IMR-90 (cell line): ENCODE measurements around the gene CLDN4. TPM values are rescaled to one million over a fixed set of nuclear protein-coding genes. Genes with fewer than 3 reads are reported as not detected.

Experiments used
- ATAC-seq: fragments of 200-7000 bp; cut with Tn5 transposase; 2 replicates; pipeline ENCODE4 v1.9.1; 2020; ENCODE audit warnings: low read depth, mild to moderate bottlenecking, moderate library complexity
- BruUV-seq: library from RNA; stranded (reverse); fragments of 400-500 nt; replicated peaks from 2 replicates; lab custom pipeline; 2021; lab: Mats Ljungman, UMichigan
- CTCF ChIA-PET: fragments of 300-600 bp; formaldehyde crosslinking; extraction: SDS; loops from one replicate; lab custom pipeline; 2021; ENCODE audit warnings: antibody characterized with exemption; lab: Yijun Ruan, JAX
- POLR2A ChIA-PET: fragments of 300-600 bp; sonication (Branson Sonifier 250); formaldehyde crosslinking; loops from one replicate; lab custom pipeline; 2022; ENCODE audit warnings: antibody characterized with exemption; ENCODE audit not compliant: unreplicated experiment; lab: Charles Lee
- DNase-seq: peaks from one replicate; pipeline ENCODE4 v3.0.0; 2013
- H2AFZ ChIP-seq: replicated peaks from 2 replicates; pipeline ENCODE3; 2013; ENCODE audit warnings: low read length, mild to moderate bottlenecking; ENCODE audit not compliant: poor library complexity
- H2AK5ac ChIP-seq: 2 replicates; pipeline ENCODE4 v1.6.1; 2013; ENCODE audit warnings: low read depth, low read length, inconsistent platforms
- H2AK9ac ChIP-seq: replicated peaks from 2 replicates; pipeline ENCODE3; 2013; ENCODE audit warnings: mild to moderate bottlenecking, low read depth, low read length, moderate library complexity; ENCODE audit not compliant: poor library complexity
- H2BK120ac ChIP-seq: 2 replicates; pipeline ENCODE4 v1.6.1; 2013; ENCODE audit warnings: low read depth, low read length, inconsistent platforms
- H2BK15ac ChIP-seq: 3 replicates; pipeline ENCODE4 v1.6.1; 2013; ENCODE audit warnings: low read depth, low read length, inconsistent platforms
- H2BK20ac ChIP-seq: 2 replicates; pipeline ENCODE4 v1.6.1; 2013; ENCODE audit warnings: low read depth, mild to moderate bottlenecking, inconsistent platforms, low read length, moderate library complexity
- H2BK5ac ChIP-seq: 2 replicates; pipeline ENCODE4 v1.6.1; 2013; ENCODE audit warnings: mild to moderate bottlenecking, low read depth, low read length, inconsistent platforms; ENCODE audit not compliant: poor library complexity, severe bottlenecking
- H3K14ac ChIP-seq: replicated peaks from 2 replicates; pipeline ENCODE4 v1.6.1; 2013; ENCODE audit warnings: low read depth, low read length, inconsistent platforms
- H3K18ac ChIP-seq: 2 replicates; pipeline ENCODE4 v1.6.1; 2013; ENCODE audit warnings: low read depth, low read length, control low read depth
- H3K23ac ChIP-seq: 2 replicates; pipeline ENCODE4 v1.6.1; 2013; ENCODE audit warnings: low read depth, low read length, inconsistent platforms
- H3K27ac ChIP-seq: 2 replicates; pipeline ENCODE4 v1.5.1; 2013; ENCODE audit warnings: mild to moderate bottlenecking, control low read depth, low read length; ENCODE audit not compliant: insufficient read depth
- H3K27me3 ChIP-seq: 2 replicates; pipeline ENCODE4 v1.6.1; 2013; ENCODE audit warnings: low read length; ENCODE audit not compliant: control insufficient read depth, insufficient read depth
- H3K36me3 ChIP-seq: 2 replicates; pipeline ENCODE4 v1.6.1; 2013; ENCODE audit warnings: low read length, mixed read lengths; ENCODE audit not compliant: control insufficient read depth, insufficient read depth
- H3K4ac ChIP-seq: 2 replicates; pipeline ENCODE4 v1.6.1; 2013; ENCODE audit warnings: low read depth, low read length, inconsistent platforms
- H3K4me1 ChIP-seq: 2 replicates; pipeline ENCODE4 v1.6.1; 2013; ENCODE audit warnings: low read length, mixed read lengths; ENCODE audit not compliant: control insufficient read depth, insufficient read depth
- H3K4me2 ChIP-seq: 2 replicates; pipeline ENCODE4 v1.6.1; 2013; ENCODE audit warnings: low read depth, mild to moderate bottlenecking, control low read depth, low read length, moderate library complexity
- H3K4me3 ChIP-seq: 2 replicates; pipeline ENCODE4 v1.5.1; 2013; ENCODE audit warnings: low read depth, mild to moderate bottlenecking, control low read depth, low read length, moderate library complexity; ENCODE audit not compliant: insufficient read depth
- H3K56ac ChIP-seq: 2 replicates; pipeline ENCODE4 v1.6.1; 2013; ENCODE audit warnings: low read length, inconsistent platforms; ENCODE audit not compliant: insufficient read depth; ENCODE audit errors: extremely low read depth
- H3K79me1 ChIP-seq, 2 experiments: 2 replicates each; pipeline ENCODE4 v1.6.1; 2013; ENCODE audit warnings: low read length in 2 of 2, inconsistent platforms in 1 of 2, low read depth in 1 of 2
- H3K9ac ChIP-seq: 2 replicates; pipeline ENCODE4 v1.6.1; 2013; ENCODE audit warnings: low read depth, low read length, control low read depth
- H3K9me1 ChIP-seq: 2 replicates; pipeline ENCODE4 v1.6.1; 2013; ENCODE audit warnings: low read length, inconsistent platforms; ENCODE audit not compliant: insufficient read depth
- H3K9me3 ChIP-seq: 2 replicates; pipeline ENCODE4 v1.6.1; 2013; ENCODE audit warnings: low read length; ENCODE audit not compliant: control insufficient read depth, insufficient read depth
- H4K20me1 ChIP-seq: 2 replicates; pipeline ENCODE4 v1.6.1; 2013; ENCODE audit warnings: low read length, inconsistent platforms; ENCODE audit not compliant: insufficient read depth
- H4K5ac ChIP-seq: 2 replicates; pipeline ENCODE4 v1.6.1; 2013; ENCODE audit warnings: mild to moderate bottlenecking, low read depth, low read length, control low read depth
- H4K8ac ChIP-seq, 2 experiments: 2 replicates each; pipeline ENCODE4 v1.6.1; 2013; ENCODE audit warnings: low read depth in 2 of 2, low read length in 2 of 2, control low read depth in 1 of 2, inconsistent platforms in 1 of 2
- H4K91ac ChIP-seq: 2 replicates; pipeline ENCODE4 v1.6.1; 2013; ENCODE audit warnings: low read depth, low read length, inconsistent platforms; ENCODE audit not compliant: insufficient read depth
- CEBPB ChIP-seq: IDR thresholded peaks from 2 replicates; pipeline ENCODE4 v1.6.1; 2012; ENCODE audit warnings: low read depth, low read length, improper control_type of control experiment
- MAZ ChIP-seq: IDR thresholded peaks from 2 replicates; pipeline ENCODE4 v1.6.1; 2012; ENCODE audit warnings: low read depth, mild to moderate bottlenecking, low read length, improper control_type of control experiment, moderate library complexity, borderline replicate concordance
- NFE2L2 ChIP-seq: fragments of 150-350 bp; IDR thresholded peaks from 2 replicates; pipeline ENCODE4 v1.6.1; 2016; ENCODE audit warnings: low read depth, mild to moderate bottlenecking, low read length
- RAD21 ChIP-seq: IDR thresholded peaks from 2 replicates; pipeline ENCODE4 v1.6.1; 2012; ENCODE audit warnings: low read length, improper control_type of control experiment
- SMC3 ChIP-seq: fragments of 150-350 bp; IDR thresholded peaks from 2 replicates; pipeline ENCODE4 v1.6.1; 2016; ENCODE audit warnings: low read depth, mild to moderate bottlenecking, antibody characterized with exemption, low read length, moderate library complexity
- WGBS, 2 experiments: methylation state at CpG; one replicate each; pipeline versions ENCODE4 v1.1.5 to v1.1.7; 2013; ENCODE audit warnings: missing lambda C conversion rate in 2 of 2; ENCODE audit not compliant: insufficient read length in 1 of 2; ENCODE audit errors: extremely low coverage in 2 of 2; 5-methylcytosine and 5-hydroxymethylcytosine counted together
- dilution Hi-C: fragments of 300-500 bp; cut with HindIII; formaldehyde crosslinking; loops from one replicate; pipeline ENCODE4 v1.14.3; 2018; ENCODE audit warnings: low sequenced_read_pairs; ENCODE audit not compliant: unreplicated experiment
- in situ Hi-C: fragments of 300-500 bp; cut with MboI; formaldehyde crosslinking; loops from 3 replicates; pipeline ENCODE4 v1.14.3; 2019; ENCODE audit warnings: low sequenced_read_pairs, inconsistent platforms, mixed read lengths
- intact Hi-C: fragments of 100-400 bp; cut with micrococcal nuclease; formaldehyde crosslinking; loops from 2 replicates; pipeline ENCODE4 v1.10.0; 2022
- polyA plus RNA-seq, 3 experiments: library from polyadenylated mRNA; depleted of rRNA; stranded (reverse); fragments of >200 nt; gene quantifications; 2 replicates each; pipeline ENCODE4 v1.2.3, GENCODE V29; 2012; ENCODE audit warnings: low replicate concordance in 1 of 3
- total RNA-seq: library from RNA; depleted of rRNA; stranded (reverse); fragments of >200 nt; gene quantifications from 2 replicates; pipeline ENCODE4 v1.2.3, GENCODE V29; 2012

Gene CLDN4
- total and polyA plus RNA-seq, 2 of the 4 experiments (the other 2 are of a cell fraction) = 2.9 to 4.4 TPM

- ATAC-seq (no peak), DNase-seq (no peak)
- Histone ChIP-seq H3K79me1 (no peaks in the 10 kb centered on the region), H3K9ac (no peak overlapping the region), H3K27ac (no peak overlapping the region), H2AK9ac (no peak overlapping the region), H2BK15ac (no peak overlapping the region), H4K5ac (no peak overlapping the region), H3K23ac (no peak overlapping the region), H3K14ac (no peak overlapping the region), H3K4ac (no peak overlapping the region), H2AFZ (no peak overlapping the region), H4K8ac (no peak overlapping the region), H3K4me1 (no peaks in the 10 kb centered on the region), H2BK20ac (no peak overlapping the region), H3K56ac (no peak overlapping the region), H4K20me1 (no peaks in the 10 kb centered on the region), H3K4me2 (no peak overlapping the region), H3K36me3 (no peaks in the 10 kb centered on the region), H3K27me3 (no peaks in the 10 kb centered on the region), H4K91ac (no peak overlapping the region), H2BK5ac (no peak overlapping the region), H2AK5ac (no peak overlapping the region), H3K9me1 (no peaks in the 10 kb centered on the region), H3K18ac (no peak overlapping the region), H3K4me3 (no peak overlapping the region), H2BK120ac (no peak overlapping the region), H3K9me3 (no peaks in the 10 kb centered on the region)
- POLR2A ChIA-PET = no interaction called here
- no CpG with 5 or more reads among the region's 10 CpGs for WGBS, 2 experiments
- no peak for TF ChIP-seq CEBPB
- TF ChIP-seq SMC3 = no peak
- TF ChIP-seq RAD21 = no peak
- TF ChIP-seq NFE2L2 = no peak
- TF ChIP-seq MAZ = no peak
- dilution Hi-C loops = no loop called here
- intact Hi-C loops = loop anchor here (10.0 kb wide), 1 partner anchor 55 kb away; no protein-coding TSS in a partner anchor
- in situ Hi-C loops = no loop called here
- no TSS peak for BruUV-seq
- CTCF ChIA-PET = no interaction called here
These were observed 31.3 kb upstream of the CLDN4 start for GRCh38 chr7:73799282-73800141.
